DND-41 (cell line): Measurements from ENCODE around the gene SLC49A4.

Experiments
- EZH2 ChIP-seq: IDR thresholded peaks from 3 replicates; pipeline ENCODE4 v1.6.1; 2012; ENCODE audit warnings: borderline replicate concordance, low read depth, mild to moderate bottlenecking, moderate library complexity, low read length, inconsistent platforms; ENCODE audit not compliant: severe bottlenecking
- TF ChIP-seq, protein P1 (sequence below): IDR thresholded peaks from 2 replicates; pipeline ENCODE4 v1.5.1; 2012; ENCODE audit warnings: borderline replicate concordance, low read length, moderate library complexity, mild to moderate bottlenecking; ENCODE audit not compliant: poor library complexity, severe bottlenecking; ENCODE audit errors: extremely low read depth

DNA sequence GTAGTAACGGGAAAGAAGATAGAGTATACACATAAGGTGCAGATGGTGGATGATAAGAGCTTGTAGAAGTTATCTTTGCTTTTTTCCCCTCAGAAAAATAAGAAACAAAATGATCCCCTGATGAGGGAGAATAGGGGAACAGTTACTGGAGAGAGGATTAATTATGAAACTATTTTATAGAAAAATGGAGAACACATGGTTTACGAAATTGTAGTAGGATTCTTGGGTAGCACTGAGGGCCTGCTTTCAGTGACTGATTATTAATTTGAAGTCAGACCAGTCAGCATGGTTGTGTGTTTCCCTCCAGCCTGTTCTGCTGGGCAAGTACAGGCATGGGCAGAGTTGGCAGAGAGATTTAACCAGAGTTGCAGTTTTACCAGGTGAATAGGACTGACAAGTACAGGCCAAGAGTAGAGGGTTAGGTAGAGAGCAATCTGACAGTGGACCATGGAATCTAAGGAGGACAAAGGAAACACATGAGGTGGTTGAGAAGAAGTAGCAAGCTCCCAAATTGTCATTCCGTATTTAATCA is 5.9 kb downstream of the SLC49A4 start:
- TF ChIP-seq, protein P1, sequence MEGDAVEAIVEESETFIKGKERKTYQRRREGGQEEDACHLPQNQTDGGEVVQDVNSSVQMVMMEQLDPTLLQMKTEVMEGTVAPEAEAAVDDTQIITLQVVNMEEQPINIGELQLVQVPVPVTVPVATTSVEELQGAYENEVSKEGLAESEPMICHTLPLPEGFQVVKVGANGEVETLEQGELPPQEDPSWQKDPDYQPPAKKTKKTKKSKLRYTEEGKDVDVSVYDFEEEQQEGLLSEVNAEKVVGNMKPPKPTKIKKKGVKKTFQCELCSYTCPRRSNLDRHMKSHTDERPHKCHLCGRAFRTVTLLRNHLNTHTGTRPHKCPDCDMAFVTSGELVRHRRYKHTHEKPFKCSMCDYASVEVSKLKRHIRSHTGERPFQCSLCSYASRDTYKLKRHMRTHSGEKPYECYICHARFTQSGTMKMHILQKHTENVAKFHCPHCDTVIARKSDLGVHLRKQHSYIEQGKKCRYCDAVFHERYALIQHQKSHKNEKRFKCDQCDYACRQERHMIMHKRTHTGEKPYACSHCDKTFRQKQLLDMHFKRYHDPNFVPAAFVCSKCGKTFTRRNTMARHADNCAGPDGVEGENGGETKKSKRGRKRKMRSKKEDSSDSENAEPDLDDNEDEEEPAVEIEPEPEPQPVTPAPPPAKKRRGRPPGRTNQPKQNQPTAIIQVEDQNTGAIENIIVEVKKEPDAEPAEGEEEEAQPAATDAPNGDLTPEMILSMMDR = no peak
- no peak for TF ChIP-seq EZH2
